Stimulated activated naive CD8-positive, alpha-beta T cell treated with anti-CD3 and anti-CD28 coated beads, Interleukin-15, amount 100 ng/mL, for 72 hours (primary cell): Measurements from ENCODE around the gene ZNF490.
"Not testable (repeated sequence)": the region's sequence is repeated elsewhere in the genome, so short reads cannot be mapped to it uniquely, and the experiment has no call there.

Experiments
- ATAC-seq: fragments of 150-1000 bp; cut with Tn5 transposase; 2 replicates; pipeline ENCODE4 v1.10.0; 2021; ENCODE audit warnings: mild to moderate bottlenecking, moderate library complexity
- DNase-seq, 2 donors: peaks; one replicate each; pipeline ENCODE4 v3.0.0; 2021 to 2022
- H3K27ac Mint-ChIP-seq, 2 donors: one replicate each; pipeline ENCODE4 v1.8.0; 2022; ENCODE audit warnings: mild to moderate bottlenecking in 2 of 2, mixed read lengths in 2 of 2, moderate library complexity in 2 of 2
- H3K27me3 Mint-ChIP-seq: one replicate; pipeline ENCODE4 v1.8.0; 2022; ENCODE audit warnings: mixed read lengths
- H3K4me1 Mint-ChIP-seq: one replicate; pipeline ENCODE4 v1.8.0; 2022; ENCODE audit warnings: mild to moderate bottlenecking, mixed read lengths
- H3K4me3 Mint-ChIP-seq, 2 donors: one replicate each; pipeline ENCODE4 v1.8.0; 2022; ENCODE audit warnings: mild to moderate bottlenecking in 2 of 2, mixed read lengths in 2 of 2, moderate library complexity in 1 of 2
- H3K9me3 Mint-ChIP-seq, 2 donors: one replicate each; pipeline ENCODE4 v1.8.0; 2022; ENCODE audit warnings: mixed read lengths in 2 of 2

ZNF490 gene

GRCh38 chr19:12580180-12580694 lies 30.4 kb downstream of the ZNF490 start:
- no peaks in the 10 kb centered on the region for H3K27me3 Mint-ChIP-seq
- H3K9me3 Mint-ChIP-seq, result peaks cover 22 to 29% of the 10 kb centered on the region in 2 donors
- ATAC-seq, result no peak
- no peak overlapping the region for H3K27ac Mint-ChIP-seq
- H3K4me3 Mint-ChIP-seq, result no peak overlapping the region
- peaks cover under 1% of the 10 kb centered on the region for H3K4me1 Mint-ChIP-seq
- DNase-seq, result no peak

GRCh38 chr19:12578641-12579040 lies 32.0 kb downstream of the ZNF490 start:
- no peak for ATAC-seq
- H3K4me3 Mint-ChIP-seq, result no peak overlapping the region
- no peak for DNase-seq
- H3K4me1 Mint-ChIP-seq, result peaks cover 15% of the 10 kb centered on the region
- peaks cover 20 to 26% of the 10 kb centered on the region in 2 donors for H3K9me3 Mint-ChIP-seq
- H3K27ac Mint-ChIP-seq, result no peak overlapping the region
- no peaks in the 10 kb centered on the region for H3K27me3 Mint-ChIP-seq

GRCh38 chr19:12574036-12574435 lies 36.6 kb downstream of the ZNF490 start:
- ATAC-seq (peak; percentile 46), DNase-seq (no peak)
- peak overlapping the region in 1 of 2 donors; percentile 86 for H3K27ac Mint-ChIP-seq
- no peaks in the 10 kb centered on the region for H3K27me3 Mint-ChIP-seq
- H3K4me3 Mint-ChIP-seq, result peak overlapping the region in 1 of 2 donors; percentile 5
- peaks cover 15% of the 10 kb centered on the region for H3K4me1 Mint-ChIP-seq
- H3K9me3 Mint-ChIP-seq, result peaks cover 0 to 7% of the 10 kb centered on the region in 2 donors

- no peak for DNase-seq
- no peaks in the 10 kb centered on the region for H3K9me3 Mint-ChIP-seq
- H3K4me3 Mint-ChIP-seq, result no peak overlapping the region
- H3K27me3 Mint-ChIP-seq, result no peaks in the 10 kb centered on the region
- H3K27ac Mint-ChIP-seq, result no peak overlapping the region
- peaks cover 7% of the 10 kb centered on the region for H3K4me1 Mint-ChIP-seq
- ATAC-seq, result no peak
Measured at GRCh38 chr19:12567951-12568350, 42.7 kb downstream of the ZNF490 start.

GRCh38 chr19:12566380-12566779 lies 44.2 kb downstream of the ZNF490 start:
- H3K9me3 Mint-ChIP-seq, H3K4me3 Mint-ChIP-seq, H3K27ac Mint-ChIP-seq: not testable (repeated sequence)

GRCh38 chr19:12564016-12564664 lies 46.5 kb downstream of the ZNF490 start:
- no peaks in the 10 kb centered on the region for H3K27me3 Mint-ChIP-seq
- no peaks in the 10 kb centered on the region for H3K9me3 Mint-ChIP-seq
- peaks cover 7% of the 10 kb centered on the region for H3K4me1 Mint-ChIP-seq
- ATAC-seq (peak; percentile 90), DNase-seq (peak; percentile 90)
- no peak overlapping the region for H3K27ac Mint-ChIP-seq
- peak overlapping the region in 1 of 2 donors; percentile 37 for H3K4me3 Mint-ChIP-seq

More at GRCh38 chr19:12566380-12566779, 44.2 kb downstream of the ZNF490 start:
- ATAC-seq, H3K27me3 Mint-ChIP-seq, DNase-seq, H3K4me1 Mint-ChIP-seq: not testable (repeated sequence)

- no peaks in the 10 kb centered on the region for H3K9me3 Mint-ChIP-seq
- DNase-seq, result no peak
- H3K4me3 Mint-ChIP-seq, result peak overlapping the region in 1 of 2 donors; percentile 15
- H3K27me3 Mint-ChIP-seq, result peaks cover 10% of the 10 kb centered on the region
- ATAC-seq, result no peak
- peaks cover 21% of the 10 kb centered on the region for H3K4me1 Mint-ChIP-seq
- no peak overlapping the region for H3K27ac Mint-ChIP-seq
Measured at GRCh38 chr19:12555456-12555930, 55.1 kb downstream of the ZNF490 start.

GRCh38 chr19:12551060-12551832 lies 59.4 kb downstream of the ZNF490 start, which contains the start of gene ZNF564:
TSS of gene ZNF564 (minus strand) at chr19:12551482. CDS start at chr19:12551332, 150 bp downstream.
- peak within 1 kb of the TSS; percentile 97 to 98 for H3K4me3 Mint-ChIP-seq
- DNase-seq (peak; percentile 89 to 95), ATAC-seq (peak; percentile 99)
- peaks cover 56% of the 10 kb centered on the region for H3K4me1 Mint-ChIP-seq
- H3K27me3 Mint-ChIP-seq, result peaks cover 10% of the 10 kb centered on the region
- H3K9me3 Mint-ChIP-seq, result no peaks in the 10 kb centered on the region
- peak within 1 kb of the TSS; percentile 96 for H3K27ac Mint-ChIP-seq

- H3K4me1 Mint-ChIP-seq, result peaks cover 68% of the 10 kb centered on the region
- H3K27me3 Mint-ChIP-seq, result no peaks in the 10 kb centered on the region
- H3K9me3 Mint-ChIP-seq, result peaks cover 5 to 10% of the 10 kb centered on the region in 2 donors
- H3K4me3 Mint-ChIP-seq, result no peak overlapping the region
- DNase-seq (no peak), ATAC-seq (no peak)
- no peak overlapping the region for H3K27ac Mint-ChIP-seq
Measured at GRCh38 chr19:12546903-12547302, 63.7 kb downstream of the ZNF490 start.

- Mint-ChIP-seq H3K27ac (no peak overlapping the region), H3K9me3 (peaks cover 5 to 10% of the 10 kb centered on the region in 2 donors), H3K27me3 (no peaks in the 10 kb centered on the region), H3K4me3 (no peak overlapping the region), H3K4me1 (peaks cover 61% of the 10 kb centered on the region)
- no peak for DNase-seq
- ATAC-seq, result no peak
Measured at GRCh38 chr19:12546068-12546467, 64.5 kb downstream of the ZNF490 start.

GRCh38 chr19:12545267-12545666 lies 65.3 kb downstream of the ZNF490 start:
- Mint-ChIP-seq H3K27me3 (no peaks in the 10 kb centered on the region), H3K4me3 (no peak overlapping the region), H3K9me3 (peaks cover 5 to 10% of the 10 kb centered on the region in 2 donors), H3K27ac (no peak overlapping the region), H3K4me1 (peaks cover 61% of the 10 kb centered on the region)
- ATAC-seq (no peak), DNase-seq (no peak)

GRCh38 chr19:12544401-12544876 lies 66.2 kb downstream of the ZNF490 start:
- peaks cover 56% of the 10 kb centered on the region for H3K4me1 Mint-ChIP-seq
- H3K9me3 Mint-ChIP-seq, result peaks cover 5 to 10% of the 10 kb centered on the region in 2 donors
- DNase-seq (no peak), ATAC-seq (peak; percentile 50)
- H3K27ac Mint-ChIP-seq, result no peak overlapping the region
- H3K27me3 Mint-ChIP-seq, result no peaks in the 10 kb centered on the region
- H3K4me3 Mint-ChIP-seq, result peak overlapping the region in 1 of 2 donors; percentile 37

- Mint-ChIP-seq H3K4me3 (no peak overlapping the region), H3K27me3 (no peaks in the 10 kb centered on the region), H3K4me1 (peaks cover 50% of the 10 kb centered on the region), H3K27ac (no peak overlapping the region), H3K9me3 (peaks cover 5 to 10% of the 10 kb centered on the region in 2 donors)
- ATAC-seq (peak; percentile 54), DNase-seq (no peak)
Measured at GRCh38 chr19:12543855-12544254, 66.8 kb downstream of the ZNF490 start.
